GM18870 (cell line): Measurements from ENCODE around the gene CPVL.

ENCODE experiments used
- ATAC-seq: cut with Tn5 transposase; IDR thresholded peaks from one replicate; pipeline ENCODE4 v1.9.1; 2021; ENCODE audit warnings: moderate library complexity; ENCODE audit not compliant: unreplicated experiment

The CPVL gene

DNA sequence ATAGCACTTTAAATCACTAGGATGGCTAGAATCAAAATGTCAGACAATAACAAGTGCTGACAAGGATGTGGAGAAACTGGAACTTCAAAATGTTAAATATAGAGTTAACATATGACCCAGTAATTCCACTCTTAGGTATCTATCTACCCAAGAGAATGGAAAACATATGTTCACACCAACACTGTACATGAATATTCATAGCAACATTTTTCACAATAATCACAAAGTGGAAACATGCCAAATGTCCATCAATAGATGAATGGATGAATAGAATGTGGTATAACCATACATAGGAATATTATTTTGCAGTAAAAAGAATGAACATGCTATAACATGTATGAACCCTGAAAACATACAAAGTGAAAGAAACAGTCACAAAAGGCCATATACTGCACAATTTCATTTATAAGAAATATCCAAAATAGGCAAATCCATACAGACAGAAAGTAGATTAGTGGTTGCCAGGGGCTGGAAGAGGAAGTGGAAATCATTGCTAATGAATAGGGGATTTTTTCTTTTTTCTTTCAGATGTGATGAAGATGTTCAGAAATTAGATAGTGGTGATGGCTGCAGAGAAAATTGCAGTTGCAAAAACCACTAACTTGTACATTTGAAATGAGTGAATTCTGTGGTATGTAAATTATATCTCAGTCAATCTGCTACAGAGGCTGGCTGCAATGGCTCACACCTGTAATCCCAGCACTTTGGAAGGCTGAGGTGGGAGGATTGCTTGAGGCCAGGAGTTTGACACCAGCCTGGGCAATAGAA lies 93.0 kb downstream of the CPVL start:
- ATAC-seq = no peak

- ATAC-seq = no peak
These were observed 99.4 kb downstream of the CPVL start for GRCh38 chr7:29046978-29047377.

DNA sequence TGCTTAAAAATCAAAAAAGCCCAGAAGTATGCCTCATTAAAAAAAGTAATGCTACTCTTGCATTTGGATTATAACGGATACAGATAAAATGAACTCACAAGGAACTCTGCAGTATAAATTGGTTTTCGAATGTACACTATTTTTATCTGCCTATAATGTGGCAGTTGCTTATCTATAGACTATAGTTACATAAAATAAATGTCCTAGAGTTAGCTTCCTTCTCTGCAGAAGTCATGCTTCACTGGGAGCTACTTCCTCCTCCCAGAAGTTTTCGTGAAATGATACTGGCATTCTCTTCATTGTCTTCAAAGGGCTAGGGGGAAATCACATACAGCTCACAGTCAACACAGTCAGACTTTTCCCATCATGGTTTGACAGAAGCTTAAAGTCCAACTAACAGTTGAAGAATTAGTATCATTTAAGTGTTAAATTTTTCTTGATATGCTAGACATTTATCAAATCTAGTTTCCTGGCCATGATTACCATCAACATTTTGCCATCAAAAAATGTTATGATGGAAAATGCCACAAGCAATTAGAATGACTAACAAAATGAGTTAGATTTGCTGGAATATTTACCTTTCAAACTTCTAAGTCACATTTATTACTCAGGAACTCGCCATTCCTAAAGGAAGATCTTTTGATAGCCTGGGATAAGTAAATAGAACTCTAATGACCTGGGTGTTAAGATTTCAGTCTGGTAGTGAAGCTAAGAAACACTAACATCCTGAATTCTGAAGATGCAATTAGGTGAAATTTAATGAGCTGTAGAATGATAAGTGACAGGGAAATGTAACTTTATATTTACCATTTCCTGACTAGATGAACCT lies 100.9 kb downstream of the CPVL start:
- no peak for ATAC-seq

- ATAC-seq = no peak
These were observed 101.8 kb downstream of the CPVL start for GRCh38 chr7:29044554-29044953.

GRCh38 chr7:29043576-29043975 lies 102.8 kb downstream of the CPVL start:
- no peak for ATAC-seq

DNA sequence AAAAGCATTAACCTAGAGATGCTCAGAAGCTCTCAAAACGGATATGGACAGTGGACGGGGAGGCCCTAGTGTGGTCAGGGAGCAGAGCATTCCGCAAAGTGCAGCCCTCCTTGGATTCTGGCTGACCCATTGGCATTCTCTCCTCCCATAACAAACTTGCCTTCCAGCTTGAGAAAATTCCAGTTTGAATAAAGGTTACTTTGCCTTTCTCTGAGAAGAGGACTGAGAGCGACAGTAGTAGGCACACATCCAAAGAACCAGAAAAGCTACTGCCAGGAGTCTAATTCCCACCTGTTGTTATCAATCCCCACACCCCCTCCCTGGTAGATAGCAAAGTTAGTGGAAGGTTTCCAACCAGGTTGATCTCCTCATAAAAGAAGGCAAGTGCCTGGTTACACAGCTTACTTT lies 103.5 kb downstream of the CPVL start:
- no peak for ATAC-seq

- no peak for ATAC-seq
These were observed 104.3 kb downstream of the CPVL start for GRCh38 chr7:29041991-29042390.

- ATAC-seq = no peak
These were observed 105.8 kb downstream of the CPVL start for GRCh38 chr7:29040579-29040925.

GRCh38 chr7:29039821-29040578 lies 106.3 kb downstream of the CPVL start:
- ATAC-seq = no peak

DNA sequence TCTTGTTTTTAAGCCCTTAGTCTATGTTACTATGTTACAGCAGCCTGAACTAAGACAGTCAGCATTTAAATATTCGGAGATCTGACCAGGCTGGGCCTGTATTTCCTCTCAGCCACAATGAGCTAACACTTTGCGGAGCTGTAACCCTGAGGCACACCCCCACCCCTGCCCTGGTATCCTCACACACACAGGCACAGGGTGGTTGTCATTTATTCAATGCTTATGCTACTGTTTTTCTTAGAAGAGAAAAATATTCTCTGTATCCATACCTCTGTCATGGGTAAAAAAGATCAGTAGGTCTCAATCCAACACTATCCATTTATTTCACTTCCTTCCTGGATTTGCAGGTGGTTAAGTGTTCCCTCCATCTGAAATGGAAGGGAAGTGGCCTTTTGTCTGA lies 107.9 kb downstream of the CPVL start:
- ATAC-seq = no peak

GRCh38 chr7:29035044-29035740 lies 111.1 kb downstream of the CPVL start:
- no peak for ATAC-seq

DNA sequence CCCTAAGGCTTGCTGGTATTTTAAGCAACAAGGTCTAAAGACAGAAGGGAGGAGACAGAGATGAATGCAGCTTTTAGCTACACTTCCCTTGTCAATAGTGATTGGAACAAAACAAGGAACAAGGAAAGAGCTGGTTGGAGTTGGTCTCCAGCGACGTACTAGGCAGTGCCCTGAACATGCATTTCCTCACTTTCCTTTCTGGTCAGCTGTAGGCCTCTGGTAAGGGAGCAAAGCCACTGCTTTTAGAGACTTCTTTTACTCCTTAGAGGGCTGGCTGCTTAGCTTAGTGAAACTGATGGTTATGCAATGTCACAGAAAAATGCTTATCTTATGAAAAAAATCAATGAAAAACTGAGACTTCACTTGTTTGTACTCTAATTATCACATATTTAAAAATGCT lies 112.8 kb downstream of the CPVL start:
- ATAC-seq = no peak

- no peak for ATAC-seq
These were observed 114.2 kb downstream of the CPVL start for GRCh38 chr7:29032146-29032545.

DNA sequence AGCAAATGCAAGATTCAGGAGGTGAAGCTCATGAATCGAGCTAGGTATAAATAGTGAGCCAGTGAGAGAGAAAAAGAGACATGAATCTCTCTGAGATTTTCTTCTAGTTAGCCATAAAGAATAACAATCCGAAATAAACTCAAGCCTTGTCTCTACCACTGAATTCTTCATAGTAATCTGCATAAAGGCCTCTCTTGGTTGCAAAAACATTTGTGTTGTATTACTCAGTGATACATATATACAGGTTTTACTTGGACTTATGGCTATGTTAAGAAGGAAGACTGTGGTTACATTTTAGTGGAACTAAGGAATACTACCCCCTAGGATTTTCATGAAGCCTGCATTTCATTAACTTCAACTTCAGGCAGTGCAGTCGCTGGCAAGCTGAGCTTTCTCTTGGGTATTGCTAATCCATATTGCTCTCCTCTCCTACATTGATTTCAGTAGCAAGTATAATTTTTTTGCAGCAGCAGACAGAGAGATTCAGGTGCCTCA lies 115.5 kb downstream of the CPVL start:
- ATAC-seq = no peak

GRCh38 chr7:29022291-29022988 lies 123.9 kb downstream of the CPVL start:
- ATAC-seq = no peak

DNA sequence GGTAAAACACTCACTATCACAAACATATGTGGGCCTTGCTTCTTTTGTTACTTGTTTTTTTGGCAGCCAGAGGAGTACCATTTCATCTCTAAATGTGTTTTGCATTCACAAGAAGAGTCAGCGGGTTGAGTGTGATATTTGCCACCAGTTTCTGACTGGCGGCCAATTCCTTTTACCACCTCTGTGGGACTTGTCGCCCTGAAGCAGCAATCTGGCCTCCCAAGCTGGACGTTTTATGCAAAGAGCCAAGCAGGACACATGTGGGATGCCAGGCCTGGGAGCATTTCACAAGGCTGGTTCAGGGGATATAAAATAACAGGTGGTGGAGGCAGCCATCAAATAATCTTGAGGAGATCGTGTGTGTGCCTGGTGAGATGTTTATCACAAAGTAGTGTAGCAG lies 126.4 kb downstream of the CPVL start:
- no peak for ATAC-seq

DNA sequence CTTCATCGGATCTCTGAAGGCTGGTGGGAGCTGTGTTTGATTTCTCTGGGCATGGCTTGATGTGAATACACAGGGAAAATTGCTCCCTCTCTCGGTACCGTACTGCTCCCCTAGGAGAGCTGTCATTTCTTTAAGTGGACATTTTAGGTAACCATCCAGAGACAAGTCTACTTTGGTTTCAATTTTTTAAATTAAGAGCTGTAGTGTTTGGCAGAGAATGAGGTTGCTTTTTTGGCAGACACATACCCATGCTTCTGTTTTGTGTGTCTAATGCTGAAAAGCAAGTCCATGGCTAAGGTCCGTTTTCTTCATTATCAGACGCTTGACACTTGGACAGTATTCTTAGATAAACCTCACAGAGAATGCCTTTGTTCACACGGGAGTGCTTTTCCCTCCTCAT lies 127.0 kb downstream of the CPVL start:
- no peak for ATAC-seq

GRCh38 chr7:29017713-29018112 lies 128.6 kb downstream of the CPVL start:
- no peak for ATAC-seq

DNA sequence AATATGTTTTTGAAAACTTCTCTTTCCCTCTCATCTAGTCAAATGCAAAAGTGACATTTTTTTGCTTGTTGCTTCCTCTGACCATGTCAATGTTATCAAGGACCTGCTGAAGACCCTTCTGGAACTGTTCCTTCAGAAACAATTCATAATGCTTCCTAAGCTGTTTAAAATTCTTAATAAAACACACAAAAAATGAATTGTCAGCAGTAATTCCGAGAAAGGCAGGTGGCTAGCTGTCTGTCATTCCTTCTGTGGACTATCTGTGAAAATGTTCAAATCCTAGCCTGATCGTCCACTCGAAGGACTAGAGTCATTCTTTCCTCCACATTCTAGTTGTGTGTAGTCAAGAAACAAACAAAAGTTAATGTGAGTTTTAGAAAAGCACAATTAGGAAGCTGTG lies 131.6 kb downstream of the CPVL start:
- ATAC-seq = no peak

- ATAC-seq = no peak
These were observed 132.4 kb downstream of the CPVL start for GRCh38 chr7:29013931-29014330.
